Epidermal melanocyte (primary cell): ENCODE measurements around the gene GALNT13.

Source experiments
- DNase-seq: peaks from one replicate; pipeline ENCODE4 v3.0.0; 2011; ENCODE audit warnings: low spot score; ENCODE audit not compliant: insufficient read length

The GALNT13 gene

GRCh38 chr2:154293864-154294263 lies 422.1 kb downstream of the GALNT13 start:
- DNase-seq, result no peak

GRCh38 chr2:154306266-154306970 lies 434.7 kb downstream of the GALNT13 start:
- no peak for DNase-seq

- DNase-seq, result no peak
Measured at GRCh38 chr2:154307007-154307406, 435.3 kb downstream of the GALNT13 start.

GRCh38 chr2:154324601-154325000 lies 452.9 kb downstream of the GALNT13 start:
- DNase-seq, result no peak

GRCh38 chr2:154329510-154329909 lies 457.8 kb downstream of the GALNT13 start:
- DNase-seq, result no peak

DNA sequence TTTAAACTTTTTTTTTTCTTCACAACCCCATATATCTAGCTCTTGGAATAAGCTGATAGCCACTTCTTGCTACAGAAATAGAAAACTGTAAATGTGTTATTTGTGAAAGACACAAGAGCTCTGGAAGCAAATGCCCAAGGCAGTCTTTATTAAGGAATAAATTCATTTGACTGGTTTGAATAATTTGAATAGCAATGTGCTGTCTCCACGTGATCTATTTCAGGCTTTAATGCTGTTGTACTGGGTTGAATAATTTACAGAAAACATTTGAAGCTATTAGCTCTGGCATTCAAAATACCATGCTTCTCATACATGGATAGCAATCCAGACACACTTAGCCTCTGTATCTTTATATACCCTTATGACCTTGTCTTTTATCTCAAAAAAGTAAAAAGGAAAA lies 460.1 kb downstream of the GALNT13 start:
- no peak for DNase-seq

DNA sequence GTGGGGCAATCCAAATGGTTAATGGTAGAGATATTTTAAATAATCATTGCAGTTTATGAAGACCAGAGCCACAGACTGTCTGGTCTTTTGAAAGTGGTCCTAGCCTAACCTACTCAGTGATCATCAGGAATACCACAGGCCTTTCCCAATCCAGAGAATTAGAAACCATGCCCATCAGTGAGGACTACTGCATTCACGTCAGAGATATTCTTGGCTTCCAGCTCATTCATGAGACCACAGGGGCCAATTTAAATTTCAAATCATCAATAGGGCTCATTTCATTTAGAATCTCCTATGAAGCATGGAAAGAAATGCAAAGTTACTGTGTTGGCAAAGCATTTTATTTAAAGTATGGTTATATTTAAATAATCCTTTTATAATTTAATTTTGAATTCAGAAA lies 464.5 kb downstream of the GALNT13 start:
- no peak for DNase-seq

DNA sequence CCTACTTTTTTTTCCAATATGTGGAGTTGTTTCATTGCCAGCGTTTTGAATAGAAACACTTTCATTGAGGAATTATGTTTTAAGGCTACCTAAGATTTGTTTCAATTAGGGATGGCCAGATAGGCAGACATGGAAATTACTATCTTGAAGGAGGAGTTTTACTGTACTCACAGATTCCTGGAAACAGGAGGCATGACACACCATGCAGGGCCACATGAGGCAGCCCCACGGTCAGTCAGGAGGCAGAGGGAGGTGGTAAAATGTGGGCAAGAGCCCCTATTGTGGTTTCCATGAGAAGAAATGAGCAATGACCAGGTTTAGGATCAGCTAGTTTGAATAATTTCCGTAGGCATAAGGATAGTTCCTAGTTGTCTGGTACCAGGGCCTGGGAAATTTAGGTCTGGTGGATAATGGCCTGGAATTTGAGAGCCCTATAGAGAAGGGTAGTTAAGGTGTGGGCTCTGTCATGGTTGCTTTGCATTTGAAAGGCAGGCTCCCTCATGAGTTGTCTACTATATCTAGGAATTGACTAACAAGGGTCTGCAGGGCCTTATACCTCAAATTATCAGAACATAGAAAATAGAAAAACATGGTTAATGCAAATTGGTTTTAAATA lies 466.7 kb downstream of the GALNT13 start:
- DNase-seq, result no peak

GRCh38 chr2:154343282-154343681 lies 471.6 kb downstream of the GALNT13 start:
- DNase-seq, result no peak

DNA sequence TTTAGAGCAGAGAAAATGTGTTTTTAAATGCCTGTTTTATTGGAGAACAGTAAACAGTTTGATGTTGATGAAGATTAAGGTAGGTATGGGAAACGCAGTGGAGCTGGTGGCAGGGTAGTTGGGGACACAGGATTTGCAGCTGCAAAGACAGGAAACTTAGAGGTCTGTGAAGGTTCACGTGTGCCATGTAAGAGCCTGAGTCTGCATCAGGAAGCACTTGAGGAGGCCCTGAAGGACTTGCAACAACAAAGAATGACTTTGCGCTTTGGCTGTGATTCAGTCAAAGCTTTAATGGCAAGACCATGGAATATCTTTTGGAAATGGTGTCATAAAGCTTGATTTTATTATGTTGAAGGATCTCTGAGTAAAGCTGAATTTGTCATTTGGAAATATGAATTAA lies 479.2 kb downstream of the GALNT13 start:
- DNase-seq, result no peak

DNA sequence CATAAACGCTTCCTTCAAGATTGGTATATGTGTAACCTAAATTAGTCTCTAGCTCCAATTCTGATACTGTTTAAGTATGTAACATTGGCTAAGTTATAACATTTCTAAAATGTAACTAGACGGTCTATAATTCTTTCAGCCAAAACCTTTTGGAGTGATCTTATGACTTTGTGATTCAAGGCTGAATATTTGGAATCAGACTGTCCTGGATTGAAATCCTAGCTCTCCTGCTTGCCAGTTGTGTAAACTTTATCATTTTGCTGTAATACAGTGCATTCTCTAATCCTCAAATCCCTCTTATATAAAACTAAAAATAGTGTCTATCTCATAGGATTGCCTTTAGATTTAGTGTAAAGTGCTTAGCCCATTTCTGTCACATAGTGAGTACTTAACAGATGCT lies 489.6 kb downstream of the GALNT13 start:
- no peak for DNase-seq

- no peak for DNase-seq
Measured at GRCh38 chr2:154368153-154368552, 496.4 kb downstream of the GALNT13 start.

- no peak for DNase-seq
Measured at GRCh38 chr2:154370873-154371272, 499.2 kb downstream of the GALNT13 start.

- no peak for DNase-seq
Measured at GRCh38 chr2:154374416-154374815, 502.7 kb downstream of the GALNT13 start.

DNA sequence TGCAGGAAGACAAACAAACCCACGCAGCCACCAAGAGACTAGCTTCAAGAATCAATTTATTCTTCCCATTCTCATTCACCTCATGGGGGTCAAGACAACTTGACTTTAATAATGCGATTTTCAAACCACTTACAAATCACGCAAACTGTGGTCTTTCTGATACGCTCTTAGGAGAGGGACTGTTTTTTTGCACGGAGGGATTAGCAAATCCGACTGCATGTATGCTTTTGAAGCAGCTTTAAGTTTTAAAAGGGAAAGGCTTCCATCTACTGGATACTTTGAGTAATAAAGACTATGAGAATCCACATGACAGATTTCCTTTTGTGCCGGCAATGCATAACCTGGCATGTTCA lies 503.8 kb downstream of the GALNT13 start:
- no peak for DNase-seq

GRCh38 chr2:154381931-154382794 lies 510.4 kb downstream of the GALNT13 start:
- no peak for DNase-seq

- no peak for DNase-seq
Measured at GRCh38 chr2:154386186-154386585, 514.5 kb downstream of the GALNT13 start.

DNA sequence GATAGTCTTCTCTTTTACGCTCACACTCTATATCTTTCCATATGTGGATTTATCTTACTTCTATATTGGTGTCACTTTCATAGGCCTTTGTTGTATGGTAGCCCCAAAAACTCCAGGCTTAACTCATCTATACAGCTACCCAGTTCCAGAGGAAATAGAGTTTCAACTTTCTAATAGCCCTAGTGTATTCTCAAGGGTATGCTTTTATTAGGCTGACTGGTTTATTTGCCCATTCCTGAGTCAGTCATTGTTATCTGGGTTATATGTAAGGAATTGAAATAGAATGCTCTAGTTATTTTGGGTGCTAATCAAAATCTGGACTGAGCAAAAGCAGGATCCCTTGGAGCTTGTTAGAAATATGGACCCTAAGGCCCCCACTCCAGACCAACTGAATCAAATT lies 519.3 kb downstream of the GALNT13 start:
- no peak for DNase-seq

DNA sequence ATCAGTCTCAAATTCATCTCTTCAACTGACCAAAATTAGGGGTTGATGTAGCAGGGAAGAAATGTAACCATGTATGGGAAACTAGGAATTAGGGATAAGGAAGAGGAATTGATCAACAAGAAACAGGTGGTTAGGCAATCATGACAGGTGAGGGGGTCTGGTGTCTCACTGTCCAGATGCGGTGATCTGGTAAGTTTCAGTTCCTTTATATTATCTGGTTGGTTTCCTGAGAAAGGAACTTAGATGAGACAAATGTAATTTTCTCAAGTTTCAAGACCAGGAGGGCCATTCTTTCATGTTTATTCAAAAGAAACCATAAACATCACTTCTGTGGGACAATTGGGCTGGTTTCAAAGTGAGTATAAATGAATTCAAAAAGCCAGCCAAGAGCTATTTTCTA lies 520.5 kb downstream of the GALNT13 start:
- DNase-seq, result no peak

DNA sequence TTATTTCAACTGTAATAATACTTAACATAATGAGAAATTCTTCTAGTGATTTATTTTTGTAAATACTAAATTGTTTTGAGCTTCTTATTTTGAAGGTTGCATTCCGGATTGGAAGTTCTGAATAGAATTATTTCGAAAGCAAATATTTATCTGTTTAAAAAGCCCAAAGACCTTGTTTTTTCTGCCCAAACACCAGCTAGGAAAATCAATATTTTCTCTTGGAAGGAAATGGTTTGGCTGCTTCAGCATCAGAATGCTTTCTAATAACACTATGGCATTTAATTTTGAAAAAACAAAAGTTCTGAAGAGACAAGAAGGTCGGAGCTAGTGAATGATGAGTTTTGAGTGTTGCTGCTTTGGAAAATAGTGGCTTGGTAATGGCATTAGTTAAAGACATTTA lies 522.9 kb downstream of the GALNT13 start:
- no peak for DNase-seq

DNA sequence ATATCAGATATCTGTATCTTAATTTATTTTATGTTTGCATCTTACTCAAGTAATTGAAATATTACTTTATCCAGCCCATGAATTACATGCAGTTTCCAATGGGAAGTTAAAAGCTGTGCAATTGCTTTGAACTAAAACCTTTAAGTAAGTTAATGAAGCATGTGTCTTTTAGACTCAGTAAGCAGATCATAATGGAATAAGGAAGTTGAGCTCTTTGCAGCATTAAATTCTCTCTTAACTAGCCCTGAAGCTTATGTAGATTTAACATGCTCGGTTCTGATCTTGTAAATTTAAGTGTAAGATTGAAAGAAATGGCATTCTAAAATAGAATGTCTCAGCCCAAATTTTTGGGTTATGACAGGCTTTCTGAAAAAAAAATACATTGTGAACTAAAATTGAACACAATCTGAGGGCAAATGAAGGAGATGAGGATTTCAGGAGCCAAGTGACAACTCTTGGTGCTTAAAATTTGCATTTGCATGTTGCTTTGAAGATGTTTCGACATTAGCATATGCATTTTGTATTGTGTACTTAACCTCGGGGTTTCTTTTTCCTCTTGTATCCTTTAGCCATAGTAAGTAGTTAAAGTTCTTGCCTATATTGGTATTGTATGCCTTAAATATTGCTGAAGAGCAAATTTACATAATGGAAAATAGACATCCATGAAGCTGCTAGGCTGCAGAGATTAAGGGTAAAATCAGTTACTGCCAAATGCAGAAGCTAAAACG lies 529.0 kb downstream of the GALNT13 start:
- DNase-seq, result no peak

- no peak for DNase-seq
Measured at GRCh38 chr2:154402213-154402612, 530.5 kb downstream of the GALNT13 start.
